Mesothelial cell of epicardium (in vitro differentiated cells): ENCODE results near the gene TK1. TPM values are rescaled to one million over a fixed set of nuclear protein-coding genes. Genes with fewer than 3 reads are reported as not detected.

Source experiments
- DNase-seq, 2 experiments: peaks; one replicate each; pipeline ENCODE4 v3.0.0; 2021; ENCODE audit warnings: low spot score in 2 of 2; ENCODE audit not compliant: unreplicated experiment in 2 of 2
- H3K27ac Mint-ChIP-seq: 2 replicates; pipeline ENCODE4 v1.8.0; 2021; ENCODE audit warnings: mixed read lengths
- H3K27me3 Mint-ChIP-seq: 2 replicates; pipeline ENCODE4 v1.8.0; 2021; ENCODE audit warnings: low read depth, mixed read lengths
- H3K36me3 Mint-ChIP-seq: 2 replicates; pipeline ENCODE4 v1.8.0; 2021; ENCODE audit warnings: mixed read lengths
- H3K4me1 Mint-ChIP-seq: 2 replicates; pipeline ENCODE4 v1.8.0; 2021; ENCODE audit warnings: mixed read lengths
- H3K4me3 Mint-ChIP-seq: 2 replicates; pipeline ENCODE4 v1.8.0; 2021; ENCODE audit warnings: mild to moderate bottlenecking, moderate library complexity, mixed read lengths
- H3K9me3 Mint-ChIP-seq: 2 replicates; pipeline ENCODE4 v1.8.0; 2021; ENCODE audit warnings: mixed read lengths
- total RNA-seq: library from RNA; stranded (reverse); gene quantifications from 3 replicates; pipeline ENCODE4 v1.2.1, GENCODE V29; 2021
- TF ChIP-seq, protein P1 (sequence below): fragments of 200-600 bp; sonication (generic); IDR thresholded peaks from one replicate; pipeline ENCODE4 v1.5.0; 2021; ENCODE audit warnings: antibody characterized with exemption; ENCODE audit not compliant: unreplicated experiment

The TK1 gene
- total RNA-seq, 1 donor from 2014 or later, result 23.3 TPM

DNA sequence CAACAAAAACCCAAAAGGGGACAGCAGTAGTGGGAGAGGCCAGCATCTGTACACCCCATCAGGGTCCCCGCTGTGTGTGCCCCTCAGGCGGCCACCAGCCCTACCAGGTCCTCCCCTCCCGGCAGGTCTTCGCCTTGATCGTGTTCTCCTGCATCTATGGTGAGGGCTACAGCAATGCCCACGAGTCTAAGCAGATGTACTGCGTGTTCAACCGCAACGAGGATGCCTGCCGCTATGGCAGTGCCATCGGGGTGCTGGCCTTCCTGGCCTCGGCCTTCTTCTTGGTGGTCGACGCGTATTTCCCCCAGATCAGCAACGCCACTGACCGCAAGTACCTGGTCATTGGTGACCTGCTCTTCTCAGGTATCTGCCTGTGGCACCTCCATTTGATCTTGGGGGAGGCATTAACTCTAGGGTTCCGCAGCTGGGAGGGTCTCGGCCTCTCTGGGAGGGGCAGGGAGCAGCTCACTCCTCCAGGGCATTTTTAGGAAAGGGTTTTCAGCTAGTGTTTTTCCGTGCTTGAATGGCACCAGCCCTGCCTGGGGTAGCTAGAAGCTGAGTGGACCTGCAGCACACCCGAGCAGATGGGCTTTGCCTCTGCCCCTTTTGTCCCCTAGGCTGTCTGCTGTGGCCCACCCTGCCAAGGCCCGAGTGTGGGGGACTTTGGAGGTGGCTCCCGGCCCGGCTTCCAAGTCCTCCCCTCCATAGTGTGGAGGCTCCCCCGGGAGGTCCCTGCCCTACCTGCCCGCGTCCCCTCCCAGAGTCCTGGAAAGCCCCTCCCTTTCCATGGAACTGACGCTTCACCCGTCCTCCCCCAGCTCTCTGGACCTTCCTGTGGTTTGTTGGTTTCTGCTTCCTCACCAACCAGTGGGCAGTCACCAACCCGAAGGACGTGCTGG is 15.9 kb downstream of the TK1 start:
- no peak for DNase-seq
- Mint-ChIP-seq H3K4me1 (peaks cover 14% of the 10 kb centered on the region), H3K27me3 (no peaks in the 10 kb centered on the region), H3K9me3 (no peaks in the 10 kb centered on the region), H3K36me3 (peaks cover 9% of the 10 kb centered on the region), H3K4me3 (peak overlapping the region; percentile 30), H3K27ac (no peak overlapping the region)
- TF ChIP-seq, protein P1, sequence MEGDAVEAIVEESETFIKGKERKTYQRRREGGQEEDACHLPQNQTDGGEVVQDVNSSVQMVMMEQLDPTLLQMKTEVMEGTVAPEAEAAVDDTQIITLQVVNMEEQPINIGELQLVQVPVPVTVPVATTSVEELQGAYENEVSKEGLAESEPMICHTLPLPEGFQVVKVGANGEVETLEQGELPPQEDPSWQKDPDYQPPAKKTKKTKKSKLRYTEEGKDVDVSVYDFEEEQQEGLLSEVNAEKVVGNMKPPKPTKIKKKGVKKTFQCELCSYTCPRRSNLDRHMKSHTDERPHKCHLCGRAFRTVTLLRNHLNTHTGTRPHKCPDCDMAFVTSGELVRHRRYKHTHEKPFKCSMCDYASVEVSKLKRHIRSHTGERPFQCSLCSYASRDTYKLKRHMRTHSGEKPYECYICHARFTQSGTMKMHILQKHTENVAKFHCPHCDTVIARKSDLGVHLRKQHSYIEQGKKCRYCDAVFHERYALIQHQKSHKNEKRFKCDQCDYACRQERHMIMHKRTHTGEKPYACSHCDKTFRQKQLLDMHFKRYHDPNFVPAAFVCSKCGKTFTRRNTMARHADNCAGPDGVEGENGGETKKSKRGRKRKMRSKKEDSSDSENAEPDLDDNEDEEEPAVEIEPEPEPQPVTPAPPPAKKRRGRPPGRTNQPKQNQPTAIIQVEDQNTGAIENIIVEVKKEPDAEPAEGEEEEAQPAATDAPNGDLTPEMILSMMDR, result no peak

DNA sequence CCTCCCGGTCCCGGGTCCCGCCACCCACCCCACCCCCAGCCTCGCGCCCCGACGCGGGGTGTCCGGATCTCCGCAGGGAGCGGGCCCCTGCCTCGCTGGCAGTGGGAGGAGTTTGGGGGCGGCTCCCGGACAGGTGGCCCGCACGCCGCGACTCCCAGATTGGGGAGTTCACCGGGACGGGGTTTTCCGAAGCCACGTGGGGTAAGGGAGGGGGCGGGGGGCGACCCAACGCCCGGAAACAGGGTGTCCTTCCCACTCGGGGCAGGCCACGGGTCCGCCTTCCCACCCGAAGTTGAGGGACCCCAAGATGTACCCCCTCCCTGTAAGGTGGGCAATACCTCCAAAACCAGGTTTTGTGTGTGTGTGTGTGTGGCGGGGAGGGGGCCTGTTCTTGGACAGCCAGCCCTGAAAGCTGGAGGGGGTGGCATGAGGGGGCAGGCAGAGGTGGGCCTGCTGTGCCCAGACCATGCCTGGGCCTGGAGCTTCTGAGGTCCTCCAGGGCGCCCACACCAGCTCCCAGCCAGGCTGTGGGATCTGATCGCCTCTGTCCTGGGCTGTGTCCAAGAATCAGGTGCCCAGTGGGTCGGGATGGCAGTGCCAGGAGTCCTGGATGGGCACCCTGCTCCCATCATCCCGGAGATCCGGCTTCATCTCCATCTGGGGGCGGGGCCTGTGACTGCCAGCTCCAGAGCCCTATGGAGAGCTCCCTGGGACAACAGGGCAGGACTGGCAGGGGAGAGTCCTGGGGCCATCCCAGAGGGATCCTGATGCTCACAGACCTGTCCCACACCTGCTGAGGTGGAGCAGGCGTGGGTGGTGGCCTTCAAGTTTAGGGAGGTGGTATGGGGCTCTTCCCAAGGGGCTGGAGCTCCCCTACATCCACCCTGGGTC is 17.7 kb downstream of the TK1 start:
- H3K27ac Mint-ChIP-seq, result no peak overlapping the region
- DNase-seq, result peak in 1 of 2 experiments; percentile 49

DNA sequence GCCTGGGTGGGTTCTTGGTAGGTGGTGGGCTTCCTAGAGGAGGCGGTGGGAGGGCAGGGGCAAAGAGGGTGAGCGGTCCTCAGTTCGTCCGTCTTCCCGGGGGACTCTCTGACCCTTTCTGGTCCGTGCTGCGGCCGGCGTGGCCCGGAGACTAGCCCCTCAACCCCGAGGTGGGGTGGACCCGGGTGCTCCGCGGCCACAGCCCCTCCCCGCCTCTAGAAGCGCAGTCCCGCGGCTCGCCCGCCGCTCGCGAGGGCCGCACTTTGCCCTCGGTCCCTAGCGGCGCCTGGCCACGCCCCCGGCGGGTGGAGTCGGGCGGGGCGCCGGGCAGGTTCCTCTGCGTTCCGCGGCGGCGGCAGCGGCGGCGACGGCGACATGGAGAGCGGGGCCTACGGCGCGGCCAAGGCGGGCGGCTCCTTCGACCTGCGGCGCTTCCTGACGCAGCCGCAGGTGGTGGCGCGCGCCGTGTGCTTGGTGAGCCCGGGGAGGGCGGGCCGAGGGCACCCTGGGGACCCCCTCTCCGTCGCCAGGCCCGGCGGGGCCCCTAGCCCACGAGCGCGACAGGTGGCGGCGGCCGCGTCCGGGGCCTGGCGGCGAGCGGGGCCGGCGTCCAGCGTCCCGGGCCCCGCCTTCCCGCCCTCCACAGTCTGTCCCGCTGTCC is 18.5 kb downstream of the TK1 start, which contains the start of gene SYNGR2:
TSS of gene SYNGR2 (plus strand) at position 340 of the 661 bp plus-strand sequence. CDS start at position 376, 36 bp downstream.
- peak; percentile 64 to 79 for DNase-seq
- Mint-ChIP-seq H3K27ac (no peak within 1 kb of the TSS), H3K36me3 (peaks cover 1% of the 10 kb centered on the region), H3K27me3 (no peaks in the 10 kb centered on the region), H3K4me1 (peaks cover 14% of the 10 kb centered on the region), H3K9me3 (no peaks in the 10 kb centered on the region), H3K4me3 (peak within 1 kb of the TSS; percentile 70)
- TF ChIP-seq, protein P1, result no peak

More for the DNA sequence above, 17.7 kb downstream of the TK1 start:
- Mint-ChIP-seq H3K4me3 (peak overlapping the region; percentile 70), H3K27me3 (no peaks in the 10 kb centered on the region), H3K9me3 (no peaks in the 10 kb centered on the region), H3K36me3 (peaks cover 9% of the 10 kb centered on the region), H3K4me1 (peaks cover 14% of the 10 kb centered on the region)
- TF ChIP-seq, protein P1, result no peak

DNA sequence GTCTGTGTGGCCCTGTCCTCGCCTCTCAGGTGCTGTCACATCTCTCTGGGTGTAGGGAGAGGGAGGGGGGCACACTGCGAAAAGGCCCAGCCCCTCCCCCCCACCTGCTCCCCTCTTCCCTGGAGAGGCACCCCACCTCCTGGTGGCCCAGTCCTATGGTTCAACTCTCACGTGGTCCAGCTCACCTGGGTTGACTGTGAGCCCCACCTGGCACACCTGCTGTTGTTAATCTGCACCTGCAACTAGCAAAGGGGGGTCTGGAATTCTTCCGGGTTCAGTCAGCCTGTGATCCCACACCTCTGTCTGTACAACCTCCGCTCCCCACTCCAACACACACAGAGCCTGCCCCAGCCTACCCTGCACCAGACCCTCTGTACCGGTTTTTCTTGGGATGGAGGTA is 20.4 kb downstream of the TK1 start:
- DNase-seq, result no peak
- no peak overlapping the region for H3K4me3 Mint-ChIP-seq
- no peak overlapping the region for H3K27ac Mint-ChIP-seq
- TF ChIP-seq, protein P1, result no peak
- no peaks in the 10 kb centered on the region for H3K36me3 Mint-ChIP-seq
- H3K4me1 Mint-ChIP-seq, result peaks cover 3% of the 10 kb centered on the region
- no peaks in the 10 kb centered on the region for H3K9me3 Mint-ChIP-seq
- H3K27me3 Mint-ChIP-seq, result no peaks in the 10 kb centered on the region
